ENCODE measurements around the gene CTTN. TPM values are rescaled to one million over a fixed set of nuclear protein-coding genes. Genes with fewer than 3 reads are reported as not detected.

Gene CTTN
- total RNA-seq, 1 experiment from 2014 or later: 533 TPM

DNA sequence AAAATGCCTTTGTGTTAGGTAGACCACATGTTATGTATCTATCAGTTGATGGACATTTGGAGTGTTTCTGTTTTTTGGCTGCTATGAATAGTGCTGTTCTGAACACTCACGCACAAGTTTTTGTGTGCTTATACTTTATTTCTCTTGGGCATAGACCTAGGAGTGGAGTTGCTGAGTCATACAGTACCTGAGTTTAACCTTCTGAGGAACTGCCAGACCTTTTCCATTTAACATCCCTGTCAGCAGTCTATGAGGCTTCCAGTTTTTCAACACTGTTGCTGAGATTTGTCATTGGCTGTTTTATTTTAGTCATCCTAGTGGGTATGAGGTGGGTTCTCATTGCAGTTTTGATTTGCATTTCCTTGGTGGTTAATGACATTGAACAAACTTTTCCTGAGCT lies 4.4 kb downstream of the CTTN start:
- intact Hi-C loops (cut with micrococcal nuclease; ENCODE audit: unreplicated experiment): no loop called here
- H3K27me3 ChIP-seq (ENCODE audit: insufficient read depth, low read depth): no peaks in the 10 kb centered on the region
- H3K4me2 ChIP-seq: peak overlapping the region; percentile 27
- H2AFZ ChIP-seq: no peak overlapping the region
- CTCF ChIA-PET: no interaction called here
- no peaks in the 10 kb centered on the region for H3K9me3 ChIP-seq (ENCODE audit: insufficient read depth, low read depth)
- TF ChIP-seq, protein P1, sequence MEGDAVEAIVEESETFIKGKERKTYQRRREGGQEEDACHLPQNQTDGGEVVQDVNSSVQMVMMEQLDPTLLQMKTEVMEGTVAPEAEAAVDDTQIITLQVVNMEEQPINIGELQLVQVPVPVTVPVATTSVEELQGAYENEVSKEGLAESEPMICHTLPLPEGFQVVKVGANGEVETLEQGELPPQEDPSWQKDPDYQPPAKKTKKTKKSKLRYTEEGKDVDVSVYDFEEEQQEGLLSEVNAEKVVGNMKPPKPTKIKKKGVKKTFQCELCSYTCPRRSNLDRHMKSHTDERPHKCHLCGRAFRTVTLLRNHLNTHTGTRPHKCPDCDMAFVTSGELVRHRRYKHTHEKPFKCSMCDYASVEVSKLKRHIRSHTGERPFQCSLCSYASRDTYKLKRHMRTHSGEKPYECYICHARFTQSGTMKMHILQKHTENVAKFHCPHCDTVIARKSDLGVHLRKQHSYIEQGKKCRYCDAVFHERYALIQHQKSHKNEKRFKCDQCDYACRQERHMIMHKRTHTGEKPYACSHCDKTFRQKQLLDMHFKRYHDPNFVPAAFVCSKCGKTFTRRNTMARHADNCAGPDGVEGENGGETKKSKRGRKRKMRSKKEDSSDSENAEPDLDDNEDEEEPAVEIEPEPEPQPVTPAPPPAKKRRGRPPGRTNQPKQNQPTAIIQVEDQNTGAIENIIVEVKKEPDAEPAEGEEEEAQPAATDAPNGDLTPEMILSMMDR (conservative IDR thresholded peaks at IDR 0.05): no peak
- no peak for TF ChIP-seq EZH2 (IDR thresholded peaks at IDR 0.05; ENCODE audit: low read depth)
- peak overlapping the region; percentile 41 for H3K27ac ChIP-seq
- H3K36me3 ChIP-seq (ENCODE audit: low read depth): peaks cover 58% of the 10 kb centered on the region
- no peak overlapping the region for H3K4me3 ChIP-seq
- H3K4me1 ChIP-seq (replicated peaks; ENCODE audit: insufficient read depth): peaks cover 31% of the 10 kb centered on the region
- no TSS peak for BruUV-seq (replicated peaks)
- peaks cover 54% of the 10 kb centered on the region for H3F3A ChIP-seq (ENCODE audit: insufficient read depth, low read depth)
- POLR2A ChIA-PET (ENCODE audit: unreplicated experiment): no interaction called here
- peaks cover 77% of the 10 kb centered on the region for H4K20me1 ChIP-seq (ENCODE audit: insufficient read depth)
- H3K9me2 ChIP-seq (ENCODE audit: insufficient read depth): no peaks in the 10 kb centered on the region
- DNase-seq: no peak
- H3K79me2 ChIP-seq (ENCODE audit: low read depth): peaks cover 89% of the 10 kb centered on the region

DNA sequence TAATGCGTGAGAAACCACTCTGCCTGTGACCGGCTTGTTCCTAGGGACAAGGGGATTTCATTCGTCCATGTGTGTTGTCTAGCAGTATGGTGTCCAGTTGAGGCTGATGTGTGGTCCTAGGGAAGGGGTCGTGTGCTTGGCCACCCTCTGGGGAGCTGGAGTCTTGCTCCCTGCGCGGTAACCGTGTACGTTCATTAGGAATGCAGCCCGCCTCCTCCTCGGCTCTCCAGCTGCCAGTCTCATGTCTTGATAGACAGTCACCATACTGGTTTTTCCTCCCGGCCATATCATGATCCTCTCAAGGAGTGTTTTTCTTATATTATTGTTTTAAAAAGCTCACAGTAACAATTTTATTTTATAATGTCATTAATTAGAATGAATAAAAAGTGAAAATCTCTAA lies 5.9 kb downstream of the CTTN start:
- Histone ChIP-seq H3F3A (ENCODE audit: insufficient read depth, low read depth) (peaks cover 51% of the 10 kb centered on the region), H3K27ac (no peak overlapping the region), H3K9me2 (ENCODE audit: insufficient read depth) (no peaks in the 10 kb centered on the region), H3K9me3 (ENCODE audit: insufficient read depth, low read depth) (no peaks in the 10 kb centered on the region), H3K36me3 (ENCODE audit: low read depth) (peaks cover 70% of the 10 kb centered on the region), H3K4me1 (replicated peaks; ENCODE audit: insufficient read depth) (peaks cover 31% of the 10 kb centered on the region), H4K20me1 (ENCODE audit: insufficient read depth) (peaks cover 92% of the 10 kb centered on the region), H2AFZ (no peak overlapping the region), H3K27me3 (ENCODE audit: insufficient read depth, low read depth) (no peaks in the 10 kb centered on the region), H3K4me3 (no peak overlapping the region), H3K4me2 (no peak overlapping the region), H3K79me2 (ENCODE audit: low read depth) (peaks cover 76% of the 10 kb centered on the region)
- DNase-seq: no peak
- ChIA-PET POLR2A (ENCODE audit: unreplicated experiment) (no interaction called here), CTCF (no interaction called here)
- no TSS peak for BruUV-seq (replicated peaks)
- TF ChIP-seq, protein P1 (conservative IDR thresholded peaks at IDR 0.05): no peak
- intact Hi-C loops (cut with micrococcal nuclease; ENCODE audit: unreplicated experiment): no loop called here

DNA sequence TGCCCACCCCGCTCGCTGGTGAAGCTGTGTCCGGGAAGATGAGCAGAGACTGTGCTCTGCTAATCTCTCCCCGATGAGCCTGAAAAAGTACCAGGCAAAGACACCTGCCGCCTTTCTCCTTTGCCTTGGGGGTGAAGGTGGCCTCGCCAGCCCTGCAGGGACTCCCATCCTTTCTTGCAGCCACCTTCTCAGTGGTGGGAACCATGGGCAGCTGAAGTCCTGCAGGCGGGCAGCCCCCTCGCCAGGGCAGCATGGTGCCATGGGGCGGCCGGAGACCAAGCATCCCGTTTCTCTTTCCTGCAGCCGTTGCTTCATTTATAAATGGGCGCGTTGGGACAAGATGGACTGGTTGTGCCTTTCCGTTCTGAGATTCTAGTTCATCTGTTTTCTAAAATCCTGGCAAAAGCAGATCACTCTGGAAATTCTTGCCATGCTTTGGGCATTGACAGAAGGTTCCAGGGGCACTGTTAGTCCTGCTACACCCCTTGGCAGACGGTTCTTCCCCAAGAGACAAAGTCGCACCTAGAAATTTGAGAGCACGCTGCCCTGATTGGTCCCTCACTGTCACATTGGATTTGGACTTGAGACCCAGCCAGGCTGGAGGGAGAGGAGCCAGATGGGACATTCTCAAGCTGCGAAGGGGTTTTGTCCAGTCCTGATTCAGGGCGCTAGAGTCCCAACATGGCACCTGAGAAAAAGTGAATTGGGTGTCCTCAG lies 7.5 kb downstream of the CTTN start:
- no peak for DNase-seq
- H3K36me3 ChIP-seq (ENCODE audit: low read depth): peaks cover 68% of the 10 kb centered on the region
- H3K79me2 ChIP-seq (ENCODE audit: low read depth): peaks cover 62% of the 10 kb centered on the region
- H3K9me3 ChIP-seq (ENCODE audit: insufficient read depth, low read depth): no peaks in the 10 kb centered on the region
- H3K9me2 ChIP-seq (ENCODE audit: insufficient read depth): no peaks in the 10 kb centered on the region
- peaks cover 21% of the 10 kb centered on the region for H3K4me1 ChIP-seq (replicated peaks; ENCODE audit: insufficient read depth)
- ChIA-PET POLR2A (ENCODE audit: unreplicated experiment) (no interaction called here), CTCF (no interaction called here)
- intact Hi-C loops (cut with micrococcal nuclease; ENCODE audit: unreplicated experiment): no loop called here
- BruUV-seq (replicated peaks): no TSS peak
- H3K27me3 ChIP-seq (ENCODE audit: insufficient read depth, low read depth): no peaks in the 10 kb centered on the region
- H3F3A ChIP-seq (ENCODE audit: insufficient read depth, low read depth): peaks cover 39% of the 10 kb centered on the region; the same call in 1 of the 2 replicates
- H3K27ac ChIP-seq: no peak overlapping the region
- no peak overlapping the region for H2AFZ ChIP-seq
- no peak overlapping the region for H3K4me3 ChIP-seq
- no peak for TF ChIP-seq EZH2 (IDR thresholded peaks at IDR 0.05; ENCODE audit: low read depth)
- TF ChIP-seq, protein P1 (conservative IDR thresholded peaks at IDR 0.05): no peak
- H4K20me1 ChIP-seq (ENCODE audit: insufficient read depth): peaks cover 92% of the 10 kb centered on the region
- H3K4me2 ChIP-seq: no peak overlapping the region

Measured in PC-9 (cell line).